HepG2 (cell line): Measurements from ENCODE around the gene CDC14B. TPM values are rescaled to one million over a fixed set of nuclear protein-coding genes. Genes with fewer than 3 reads are reported as not detected.
A peak's percentile ranks its signal among the peaks of the same experiment; 100 is the strongest.

ENCODE experiments used
- CC2D1A ChIP-seq: sonication (generic); formaldehyde crosslinking; IDR thresholded peaks from 2 replicates; pipeline ENCODE4 v1.8.1; 2023; ENCODE audit warnings: mild to moderate bottlenecking, missing genetic modification reagents
- DNMT3B ChIP-seq: conservative IDR thresholded peaks from 2 replicates; pipeline ENCODE4 v1.6.1; 2016; ENCODE audit warnings: missing biosample characterization, control low read depth
- KDM4B ChIP-seq: sonication (generic); formaldehyde crosslinking; IDR thresholded peaks from 2 replicates; pipeline ENCODE4 v1.4.0; 2020; ENCODE audit warnings: missing genetic modification reagents
- ZFAT ChIP-seq: sonication (generic); formaldehyde crosslinking; conservative IDR thresholded peaks from 2 replicates; pipeline ENCODE4 v1.8.1; 2023; ENCODE audit warnings: missing genetic modification reagents, inconsistent platforms
- ZNF20 ChIP-seq: sonication (generic); formaldehyde crosslinking; IDR thresholded peaks from 2 replicates; pipeline ENCODE4 v1.4.0; 2020; ENCODE audit warnings: mild to moderate bottlenecking, moderate library complexity, missing genetic modification reagents
- ZNF468 ChIP-seq: sonication (generic); formaldehyde crosslinking; IDR thresholded peaks from 2 replicates; pipeline ENCODE4 v1.8.0; 2022; ENCODE audit warnings: mild to moderate bottlenecking, moderate library complexity, missing genetic modification reagents
- polyA plus RNA-seq, 8 experiments: library from polyadenylated mRNA; depleted of rRNA in 3 of 8; stranded (reverse) in 7 of 8; unstranded in 1 of 8; fragments of >200 nt; fragmentation: Illumina TruSeq in 4 of 8; extraction: Trizol in 4 of 8; gene quantifications; 2 replicates each; pipeline versions ENCODE4 v1.2.1 to v1.2.3, GENCODE V29; 2011 to 2016; ENCODE audit warnings: low read depth in 4 of 8, missing spikeins in 1 of 8, mixed read lengths in 1 of 8; ENCODE audit not compliant: insufficient read depth in 1 of 8
- total RNA-seq, 5 experiments: library from RNA; depleted of rRNA; stranded (reverse); fragments of >200 nt; fragmentation: Illumina TruSeq; extraction: Trizol; gene quantifications; 2 replicates each; pipeline ENCODE4 v1.2.3, GENCODE V29; 2016; ENCODE audit warnings: low read depth in 1 of 5
- TF ChIP-seq, protein P1 (sequence below): sonication (generic); formaldehyde crosslinking; IDR thresholded peaks from 2 replicates; pipeline ENCODE4 v1.4.0; 2020; ENCODE audit warnings: missing genetic modification reagents
- TF ChIP-seq, protein P2 (sequence below): sonication (generic); formaldehyde crosslinking; IDR thresholded peaks from 2 replicates; pipeline ENCODE4 v1.5.1; 2020; ENCODE audit warnings: mild to moderate bottlenecking, missing genetic modification reagents
- TF ChIP-seq, protein P3 (sequence below): sonication (generic); formaldehyde crosslinking; IDR thresholded peaks from 2 replicates; pipeline ENCODE4 v1.4.0; 2020; ENCODE audit warnings: missing genetic modification reagents, mild to moderate bottlenecking, borderline replicate concordance
- TF ChIP-seq, protein P4 (sequence below): sonication (generic); formaldehyde crosslinking; IDR thresholded peaks from 2 replicates; pipeline ENCODE4 v1.5.0; 2020; ENCODE audit warnings: mild to moderate bottlenecking, missing genetic modification reagents
- TF ChIP-seq, protein P5 (sequence below), 2 experiments: sonication (generic) in 1 of 2; formaldehyde crosslinking in 1 of 2; IDR thresholded peaks; 2 replicates each; pipeline versions ENCODE4 v1.4.0 to v1.6.1; 2018 to 2020; ENCODE audit warnings: missing genetic modification reagents in 2 of 2, borderline replicate concordance in 1 of 2, low read depth in 1 of 2, mild to moderate bottlenecking in 1 of 2, missing biosample characterization in 1 of 2

Gene CDC14B
- total and polyA plus RNA-seq, 2 of the 13 experiments (the other 11 are each of a cell fraction or from before 2014, with no cell fraction given) = 25.8 to 33.3 TPM

DNA sequence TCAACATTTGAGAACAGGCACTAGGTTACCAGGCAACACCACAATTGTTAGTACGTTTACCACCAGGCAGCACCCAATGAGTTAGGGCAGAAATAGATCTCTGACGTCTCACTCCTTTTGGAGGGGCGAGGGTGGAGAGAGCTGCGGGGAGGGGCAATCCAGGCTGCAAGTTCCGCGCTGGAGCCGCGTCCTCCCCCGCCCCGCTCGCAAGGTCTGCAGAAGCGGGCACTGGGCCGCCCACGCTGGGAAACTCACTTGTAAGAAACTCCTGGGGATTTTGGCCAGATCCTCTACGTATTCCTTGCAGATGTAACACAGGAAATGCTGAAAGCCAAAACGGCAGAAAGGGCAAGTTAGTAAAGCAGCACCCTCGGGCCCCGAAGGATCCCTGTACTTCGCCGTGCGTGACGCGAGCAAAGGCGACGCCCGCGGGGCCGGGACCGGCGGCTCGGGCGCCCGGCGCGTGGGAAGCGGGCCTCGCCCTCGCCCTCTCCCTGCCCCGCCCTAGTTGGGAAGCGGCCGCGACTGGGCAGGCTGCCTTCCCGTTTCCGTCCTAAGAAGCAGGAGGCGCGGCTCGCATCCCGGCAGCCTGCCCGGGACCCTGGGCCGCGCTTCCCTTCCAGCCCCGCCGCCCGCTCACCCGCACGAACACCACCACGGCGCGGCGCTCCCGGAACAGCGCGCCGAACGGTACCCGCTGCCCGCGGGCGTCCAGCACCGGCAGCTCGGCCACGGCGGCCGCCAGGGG, 35.0 kb upstream of the CDC14B start (continued):
- TF ChIP-seq, protein P1, sequence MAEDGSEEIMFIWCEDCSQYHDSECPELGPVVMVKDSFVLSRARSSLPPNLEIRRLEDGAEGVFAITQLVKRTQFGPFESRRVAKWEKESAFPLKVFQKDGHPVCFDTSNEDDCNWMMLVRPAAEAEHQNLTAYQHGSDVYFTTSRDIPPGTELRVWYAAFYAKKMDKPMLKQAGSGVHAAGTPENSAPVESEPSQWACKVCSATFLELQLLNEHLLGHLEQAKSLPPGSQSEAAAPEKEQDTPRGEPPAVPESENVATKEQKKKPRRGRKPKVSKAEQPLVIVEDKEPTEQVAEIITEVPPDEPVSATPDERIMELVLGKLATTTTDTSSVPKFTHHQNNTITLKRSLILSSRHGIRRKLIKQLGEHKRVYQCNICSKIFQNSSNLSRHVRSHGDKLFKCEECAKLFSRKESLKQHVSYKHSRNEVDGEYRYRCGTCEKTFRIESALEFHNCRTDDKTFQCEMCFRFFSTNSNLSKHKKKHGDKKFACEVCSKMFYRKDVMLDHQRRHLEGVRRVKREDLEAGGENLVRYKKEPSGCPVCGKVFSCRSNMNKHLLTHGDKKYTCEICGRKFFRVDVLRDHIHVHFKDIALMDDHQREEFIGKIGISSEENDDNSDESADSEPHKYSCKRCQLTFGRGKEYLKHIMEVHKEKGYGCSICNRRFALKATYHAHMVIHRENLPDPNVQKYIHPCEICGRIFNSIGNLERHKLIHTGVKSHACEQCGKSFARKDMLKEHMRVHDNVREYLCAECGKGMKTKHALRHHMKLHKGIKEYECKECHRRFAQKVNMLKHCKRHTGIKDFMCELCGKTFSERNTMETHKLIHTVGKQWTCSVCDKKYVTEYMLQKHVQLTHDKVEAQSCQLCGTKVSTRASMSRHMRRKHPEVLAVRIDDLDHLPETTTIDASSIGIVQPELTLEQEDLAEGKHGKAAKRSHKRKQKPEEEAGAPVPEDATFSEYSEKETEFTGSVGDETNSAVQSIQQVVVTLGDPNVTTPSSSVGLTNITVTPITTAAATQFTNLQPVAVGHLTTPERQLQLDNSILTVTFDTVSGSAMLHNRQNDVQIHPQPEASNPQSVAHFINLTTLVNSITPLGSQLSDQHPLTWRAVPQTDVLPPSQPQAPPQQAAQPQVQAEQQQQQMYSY = 0 out of 2 replicates have a peak, but pooled peaks have one; percentile 35
- TF ChIP-seq ZNF468 (no peak), DNMT3B (CRISPR knock-in tag) (0 out of 2 replicates have a peak, but pooled peaks have one; percentile 59), KDM4B (CRISPR knock-in tag) (no peak), ZNF20 (CRISPR knock-in tag) (no peak), CC2D1A (CRISPR knock-in tag) (no peak), ZFAT (CRISPR knock-in tag) (no peak)
- TF ChIP-seq, protein P2, sequence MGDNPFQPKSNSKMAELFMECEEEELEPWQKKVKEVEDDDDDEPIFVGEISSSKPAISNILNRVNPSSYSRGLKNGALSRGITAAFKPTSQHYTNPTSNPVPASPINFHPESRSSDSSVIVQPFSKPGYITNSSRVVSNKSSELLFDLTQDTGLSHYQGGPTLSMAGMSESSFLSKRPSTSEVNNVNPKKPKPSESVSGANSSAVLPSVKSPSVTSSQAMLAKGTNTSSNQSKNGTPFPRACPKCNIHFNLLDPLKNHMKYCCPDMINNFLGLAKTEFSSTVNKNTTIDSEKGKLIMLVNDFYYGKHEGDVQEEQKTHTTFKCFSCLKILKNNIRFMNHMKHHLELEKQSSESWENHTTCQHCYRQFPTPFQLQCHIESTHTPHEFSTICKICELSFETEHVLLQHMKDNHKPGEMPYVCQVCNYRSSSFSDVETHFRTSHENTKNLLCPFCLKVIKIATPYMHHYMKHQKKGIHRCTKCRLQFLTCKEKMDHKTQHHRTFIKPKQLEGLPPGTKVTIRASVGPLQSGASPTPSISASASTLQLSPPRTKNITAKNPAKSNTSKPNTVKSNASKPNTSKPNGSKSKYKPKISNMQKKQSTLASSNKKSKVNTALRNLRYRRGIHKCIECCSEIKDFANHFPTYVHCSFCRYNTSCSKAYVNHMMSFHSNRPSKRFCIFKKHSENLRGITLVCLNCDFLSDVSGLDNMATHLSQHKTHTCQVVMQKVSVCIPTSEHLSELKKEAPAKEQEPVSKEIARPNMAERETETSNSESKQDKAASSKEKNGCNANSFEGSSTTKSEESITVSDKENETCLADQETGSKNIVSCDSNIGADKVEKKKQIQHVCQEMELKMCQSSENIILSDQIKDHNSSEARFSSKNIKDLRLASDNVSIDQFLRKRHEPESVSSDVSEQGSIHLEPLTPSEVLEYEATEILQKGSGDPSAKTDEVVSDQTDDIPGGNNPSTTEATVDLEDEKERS (CRISPR knock-in tag) = no peak
- TF ChIP-seq, protein P3, sequence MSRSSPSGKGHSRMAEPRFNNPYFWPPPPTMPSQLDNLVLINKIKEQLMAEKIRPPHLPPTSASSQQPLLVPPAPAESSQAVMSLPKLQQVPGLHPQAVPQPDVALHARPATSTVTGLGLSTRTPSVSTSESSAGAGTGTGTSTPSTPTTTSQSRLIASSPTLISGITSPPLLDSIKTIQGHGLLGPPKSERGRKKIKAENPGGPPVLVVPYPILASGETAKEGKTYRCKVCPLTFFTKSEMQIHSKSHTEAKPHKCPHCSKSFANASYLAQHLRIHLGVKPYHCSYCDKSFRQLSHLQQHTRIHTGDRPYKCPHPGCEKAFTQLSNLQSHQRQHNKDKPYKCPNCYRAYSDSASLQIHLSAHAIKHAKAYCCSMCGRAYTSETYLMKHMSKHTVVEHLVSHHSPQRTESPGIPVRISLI = no peak
- TF ChIP-seq, protein P4, sequence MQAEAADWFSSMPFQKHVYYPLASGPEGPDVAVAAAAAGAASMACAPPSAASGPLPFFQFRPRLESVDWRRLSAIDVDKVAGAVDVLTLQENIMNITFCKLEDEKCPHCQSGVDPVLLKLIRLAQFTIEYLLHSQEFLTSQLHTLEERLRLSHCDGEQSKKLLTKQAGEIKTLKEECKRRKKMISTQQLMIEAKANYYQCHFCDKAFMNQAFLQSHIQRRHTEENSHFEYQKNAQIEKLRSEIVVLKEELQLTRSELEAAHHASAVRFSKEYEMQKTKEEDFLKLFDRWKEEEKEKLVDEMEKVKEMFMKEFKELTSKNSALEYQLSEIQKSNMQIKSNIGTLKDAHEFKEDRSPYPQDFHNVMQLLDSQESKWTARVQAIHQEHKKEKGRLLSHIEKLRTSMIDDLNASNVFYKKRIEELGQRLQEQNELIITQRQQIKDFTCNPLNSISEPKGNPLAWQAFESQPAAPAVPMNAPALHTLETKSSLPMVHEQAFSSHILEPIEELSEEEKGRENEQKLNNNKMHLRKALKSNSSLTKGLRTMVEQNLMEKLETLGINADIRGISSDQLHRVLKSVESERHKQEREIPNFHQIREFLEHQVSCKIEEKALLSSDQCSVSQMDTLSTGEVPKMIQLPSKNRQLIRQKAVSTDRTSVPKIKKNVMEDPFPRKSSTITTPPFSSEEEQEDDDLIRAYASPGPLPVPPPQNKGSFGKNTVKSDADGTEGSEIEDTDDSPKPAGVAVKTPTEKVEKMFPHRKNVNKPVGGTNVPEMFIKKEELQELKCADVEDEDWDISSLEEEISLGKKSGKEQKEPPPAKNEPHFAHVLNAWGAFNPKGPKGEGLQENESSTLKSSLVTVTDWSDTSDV (CRISPR knock-in tag) = no peak
- TF ChIP-seq, protein P5, sequence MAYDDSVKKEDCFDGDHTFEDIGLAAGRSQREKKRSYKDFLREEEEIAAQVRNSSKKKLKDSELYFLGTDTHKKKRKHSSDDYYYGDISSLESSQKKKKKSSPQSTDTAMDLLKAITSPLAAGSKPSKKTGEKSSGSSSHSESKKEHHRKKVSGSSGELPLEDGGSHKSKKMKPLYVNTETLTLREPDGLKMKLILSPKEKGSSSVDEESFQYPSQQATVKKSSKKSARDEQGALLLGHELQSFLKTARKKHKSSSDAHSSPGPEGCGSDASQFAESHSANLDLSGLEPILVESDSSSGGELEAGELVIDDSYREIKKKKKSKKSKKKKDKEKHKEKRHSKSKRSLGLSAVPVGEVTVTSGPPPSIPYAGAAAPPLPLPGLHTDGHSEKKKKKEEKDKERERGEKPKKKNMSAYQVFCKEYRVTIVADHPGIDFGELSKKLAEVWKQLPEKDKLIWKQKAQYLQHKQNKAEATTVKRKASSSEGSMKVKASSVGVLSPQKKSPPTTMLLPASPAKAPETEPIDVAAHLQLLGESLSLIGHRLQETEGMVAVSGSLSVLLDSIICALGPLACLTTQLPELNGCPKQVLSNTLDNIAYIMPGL (CRISPR knock-in tag; IDR thresholded peaks at IDR 0.05; ENCODE audit: borderline replicate concordance in 1 of 2, low read depth in 1 of 2) = peak in 1 of 2 experiments; percentile 64; a peak in 3 of 4 replicates
